NCI-H82 treated with DMSO at 0.1 percent for 48 hours (cell line): ENCODE results near the gene PAX7.
"Not testable (repeated sequence)": the region's sequence is repeated elsewhere in the genome, so short reads cannot be mapped to it uniquely, and the experiment has no call there.

ENCODE experiments used
- DNase-seq: peaks from one replicate; lab custom pipeline; 2025; ENCODE audit not compliant: unreplicated experiment; lab: John Stamatoyannopoulos, UW

The PAX7 gene

DNA sequence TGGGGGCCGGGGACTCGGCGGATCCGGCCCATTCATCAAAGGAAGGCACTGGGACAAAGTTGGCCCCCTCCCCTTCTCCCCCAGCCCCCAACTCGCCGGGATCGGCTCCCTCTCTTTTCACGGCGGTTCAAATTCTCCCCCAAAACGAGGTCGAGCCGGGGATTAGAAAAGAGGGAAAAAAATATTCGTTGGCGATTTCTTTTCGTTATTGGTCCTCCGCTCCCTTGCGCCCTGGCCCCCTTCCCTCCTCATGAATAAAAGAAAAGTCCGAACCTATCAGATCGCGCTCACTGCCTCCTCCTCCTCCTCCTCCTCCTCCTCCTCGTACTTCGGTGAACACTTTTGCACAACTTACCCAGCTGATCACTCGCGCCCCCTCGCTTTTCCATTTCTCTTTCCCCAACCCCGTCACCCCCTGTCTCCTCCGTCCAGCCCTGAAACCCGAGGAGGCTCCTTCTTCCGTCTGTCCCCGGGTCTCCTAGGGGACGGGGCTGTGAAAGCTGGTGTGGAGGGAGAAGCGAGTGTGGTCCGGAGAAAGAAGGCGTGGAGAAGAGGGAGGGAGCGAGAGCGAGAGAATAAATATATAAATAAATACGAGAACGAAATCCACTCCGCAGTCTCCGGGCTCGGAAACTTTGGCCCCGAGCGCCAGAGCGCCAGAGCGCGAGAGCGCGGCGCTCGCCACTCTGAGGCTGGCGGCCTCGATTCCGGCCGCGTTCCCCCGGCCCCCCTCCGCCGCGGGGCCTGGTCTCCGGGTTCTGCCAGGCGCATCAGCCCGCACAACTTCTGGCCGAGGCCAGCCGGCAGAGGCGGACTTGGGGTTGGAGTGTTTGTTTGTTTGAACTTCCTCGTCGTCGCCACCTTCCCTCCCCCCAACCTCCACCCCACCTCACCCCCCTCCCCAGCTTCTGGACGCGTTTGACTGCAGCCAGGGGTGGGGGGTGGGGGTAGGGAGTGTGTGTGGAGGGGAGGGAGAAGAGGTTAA, at the start of gene PAX7:
Gene PAX7 (plus strand): TSS at position 336 of the 985 bp plus-strand sequence. CDS start 758 bp downstream, outside the sequence.
- no peak for DNase-seq

DNA sequence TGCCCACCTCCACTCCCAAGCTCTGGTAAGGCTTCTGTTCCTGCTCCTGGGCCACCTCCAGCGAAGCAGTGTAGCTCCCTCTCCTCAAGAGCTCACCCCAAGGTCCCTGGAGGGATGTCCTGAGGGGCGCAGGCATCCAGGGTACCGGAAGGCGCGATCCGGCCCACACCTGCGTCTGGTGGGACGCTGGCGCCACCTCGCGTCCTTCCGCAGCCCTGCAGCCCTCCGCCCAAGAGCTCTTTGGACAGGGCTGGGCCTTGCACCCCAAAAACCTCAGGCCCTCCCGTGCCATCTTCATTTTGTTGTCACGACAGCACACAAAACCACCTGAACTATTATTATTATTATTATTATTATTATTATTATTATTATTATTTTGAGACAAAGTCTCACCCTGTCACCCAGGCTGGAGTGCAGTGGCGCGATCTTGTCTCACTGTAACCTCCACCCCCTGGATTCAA, 49.2 kb upstream of the PAX7 start:
- DNase-seq: no peak

- DNase-seq: no peak
Measured at GRCh38 chr1:18582890-18583289, 47.8 kb upstream of the PAX7 start.

DNA sequence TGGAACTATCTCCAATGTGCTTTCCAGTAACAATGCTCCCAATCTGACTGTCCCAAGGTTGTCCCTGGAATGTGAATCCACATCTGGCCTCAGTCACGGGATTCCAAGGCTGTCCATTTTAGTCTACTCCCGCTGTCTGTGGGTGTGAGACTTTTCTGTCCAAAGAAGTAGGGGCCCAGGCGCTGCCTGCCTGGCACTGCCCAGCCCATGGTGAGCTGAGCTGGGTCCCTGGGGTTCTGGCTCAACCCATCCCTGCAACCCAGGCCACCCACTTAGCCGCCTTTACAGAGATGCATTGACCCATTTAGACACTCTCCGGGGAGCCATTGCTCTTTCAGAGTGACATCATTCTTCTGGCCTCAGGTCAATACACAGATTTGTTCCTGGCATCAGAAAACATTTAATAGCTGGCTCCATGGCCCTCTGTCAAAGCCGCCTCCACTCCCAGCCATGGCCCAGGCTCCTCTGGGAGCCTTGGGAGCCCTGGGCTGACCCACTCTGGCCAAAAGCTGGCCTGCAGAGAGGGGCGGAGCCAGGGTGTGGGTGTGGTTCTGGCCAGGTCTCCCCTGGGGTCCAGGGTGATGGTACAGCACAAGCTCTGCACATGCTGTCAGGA, 47.2 kb upstream of the PAX7 start:
- DNase-seq: no peak

DNA sequence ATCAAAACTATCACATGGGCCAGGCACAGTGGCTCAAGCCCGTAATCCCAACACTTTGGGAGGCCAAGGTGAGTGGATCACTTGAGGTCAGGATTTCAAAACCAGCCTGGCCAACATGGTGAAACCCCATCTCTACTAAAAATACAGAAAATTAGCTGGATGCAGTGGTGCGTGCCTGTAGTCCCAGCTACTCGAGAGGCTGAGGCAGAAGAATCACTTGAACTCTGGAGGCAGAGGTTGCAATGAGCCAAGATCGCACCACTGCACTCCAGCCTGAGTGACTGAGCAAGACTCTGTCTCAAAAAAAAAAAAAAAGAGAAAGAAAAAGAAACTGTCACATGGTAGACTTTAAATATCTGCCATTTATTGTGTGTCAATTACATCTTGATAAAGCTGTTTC, 44.6 kb upstream of the PAX7 start:
- not testable (repeated sequence) for DNase-seq

- no peak for DNase-seq
Measured at GRCh38 chr1:18588093-18588492, 42.6 kb upstream of the PAX7 start.

- DNase-seq: no peak
Measured at GRCh38 chr1:18592368-18592767, 38.3 kb upstream of the PAX7 start.

DNA sequence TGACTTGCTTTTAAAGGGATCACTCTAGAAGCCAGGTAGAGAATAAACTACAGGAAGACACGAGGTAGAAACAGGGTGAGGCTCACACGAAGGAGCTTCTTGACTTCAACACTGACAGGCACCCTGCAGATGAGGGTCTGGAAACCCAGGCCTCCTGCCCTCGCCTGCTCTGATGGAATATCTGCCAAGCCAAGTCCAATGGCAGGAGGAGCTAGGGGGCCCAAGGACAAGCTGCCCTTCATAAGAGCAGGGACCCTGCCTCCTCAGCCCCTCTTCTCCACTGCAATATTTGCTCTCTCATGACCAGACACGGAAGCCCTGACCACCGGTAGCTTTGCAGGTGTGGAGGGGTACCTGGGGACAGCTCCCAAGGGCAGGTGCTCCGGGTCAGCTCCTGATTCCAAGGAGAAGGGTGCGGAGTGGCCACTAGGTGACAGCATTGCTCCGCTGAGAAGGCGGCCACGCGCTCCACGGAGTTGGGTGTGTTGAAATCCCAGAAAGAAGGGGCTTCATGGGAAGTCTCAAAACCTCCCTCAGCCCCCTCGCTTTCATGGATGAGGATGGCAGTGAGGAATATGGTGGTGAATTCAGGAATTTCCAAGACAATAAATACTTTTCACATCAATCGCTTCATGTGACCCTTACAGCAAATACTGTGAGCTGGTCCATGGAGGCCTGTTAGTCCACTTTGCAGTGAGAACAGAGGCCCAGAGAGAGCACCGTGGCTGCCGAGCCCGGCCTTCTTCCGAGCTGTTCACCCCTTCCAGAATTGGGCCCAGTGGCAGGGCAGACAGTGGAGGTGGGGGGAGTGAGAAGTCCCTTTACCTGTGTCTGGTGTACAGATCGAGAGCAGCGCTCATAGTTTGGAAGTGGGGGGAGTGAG, 33.2 kb upstream of the PAX7 start:
- peak; percentile 21 for DNase-seq

DNA sequence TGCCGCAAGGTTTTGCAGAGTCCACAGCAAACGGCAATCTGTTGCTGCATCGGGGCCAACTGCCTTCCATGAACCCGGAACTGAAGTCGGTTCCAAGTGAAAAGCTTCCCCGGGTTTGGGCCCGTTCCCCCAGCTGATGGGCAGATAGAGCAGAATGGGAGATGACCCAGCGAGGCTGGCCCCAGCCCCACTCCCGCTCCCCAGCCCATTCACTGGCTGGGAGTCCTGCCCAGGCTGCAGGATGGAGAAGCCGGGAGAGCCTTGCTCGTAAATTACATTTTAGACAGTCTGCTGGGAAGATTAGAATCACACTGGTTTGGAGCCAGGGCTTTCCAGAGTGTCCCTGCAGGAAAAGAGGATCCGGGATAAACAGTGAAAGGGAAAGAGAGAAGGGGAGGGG, 31.6 kb upstream of the PAX7 start:
- no peak for DNase-seq

GRCh38 chr1:18599704-18600103, 30.9 kb upstream of the PAX7 start:
- DNase-seq: no peak

- DNase-seq: no peak
Measured at GRCh38 chr1:18602533-18603211, 28.0 kb upstream of the PAX7 start.

- DNase-seq: peak; percentile 69
Measured at GRCh38 chr1:18603212-18603852, 27.3 kb upstream of the PAX7 start.

- DNase-seq: no peak
Measured at GRCh38 chr1:18606443-18607288, 24.0 kb upstream of the PAX7 start.

DNA sequence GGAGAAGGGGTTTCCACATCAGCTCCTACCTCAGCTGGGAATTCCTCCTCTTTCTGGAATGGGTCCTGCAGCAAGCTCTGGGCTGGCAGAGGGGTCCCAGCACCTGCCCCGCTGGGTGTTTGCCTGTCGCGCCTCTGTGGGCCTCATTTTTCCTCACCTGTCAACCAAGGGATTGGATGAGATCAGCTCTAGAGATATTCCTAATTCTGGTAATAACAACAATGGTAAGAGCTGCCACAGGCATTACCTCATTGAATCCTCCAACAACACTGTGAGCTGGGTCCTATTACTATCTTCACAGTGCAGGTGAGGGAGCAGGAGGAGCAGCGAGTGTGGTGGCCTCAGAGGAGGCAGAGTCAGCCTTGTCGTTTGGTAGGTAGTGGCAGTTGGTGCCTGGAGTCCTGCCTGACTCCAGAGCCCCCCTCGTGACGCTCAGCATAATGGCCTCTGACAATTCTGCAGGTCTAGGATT, 23.3 kb upstream of the PAX7 start:
- no peak for DNase-seq

GRCh38 chr1:18608534-18608933, 22.1 kb upstream of the PAX7 start:
- DNase-seq: no peak

GRCh38 chr1:18611311-18611710, 19.3 kb upstream of the PAX7 start:
- no peak for DNase-seq

GRCh38 chr1:18612073-18612472, 18.6 kb upstream of the PAX7 start:
- DNase-seq: no peak

- no peak for DNase-seq
Measured at GRCh38 chr1:18614069-18614735, 16.4 kb upstream of the PAX7 start.
